DMS 273 treated with DMSO at 0.1 percent for 48 hours (cell line): Measurements from ENCODE around the gene BCL2L2.
"Not testable (repeated sequence)": the region's sequence is repeated elsewhere in the genome, so short reads cannot be mapped to it uniquely, and the experiment has no call there.

Source experiments
- DNase-seq: peaks from one replicate; lab custom pipeline; 2025; lab: John Stamatoyannopoulos, UW

The BCL2L2 gene

GRCh38 chr14:23324993-23325392 is 18.4 kb downstream of the BCL2L2 start:
- no peak for DNase-seq

- not testable (repeated sequence) for DNase-seq
Observed at GRCh38 chr14:23325746-23326145, 19.1 kb downstream of the BCL2L2 start.

- DNase-seq = no peak
Observed at GRCh38 chr14:23326491-23327332, 20.1 kb downstream of the BCL2L2 start.

- DNase-seq = peak; percentile 56
Observed at GRCh38 chr14:23327947-23328744, 21.5 kb downstream of the BCL2L2 start.

GRCh38 chr14:23335623-23336022 is 29.0 kb downstream of the BCL2L2 start:
- DNase-seq = no peak

- DNase-seq = no peak
Observed at GRCh38 chr14:23339506-23340268, 33.1 kb downstream of the BCL2L2 start.

- DNase-seq = no peak
Observed at GRCh38 chr14:23344481-23344880, 37.8 kb downstream of the BCL2L2 start.

- no peak for DNase-seq
Observed at GRCh38 chr14:23345987-23346692, 39.5 kb downstream of the BCL2L2 start.

GRCh38 chr14:23346693-23347405 is 40.2 kb downstream of the BCL2L2 start:
- no peak for DNase-seq

- DNase-seq = no peak
Observed at GRCh38 chr14:23347406-23348296, 41.0 kb downstream of the BCL2L2 start.

- no peak for DNase-seq
Observed at GRCh38 chr14:23348297-23348655, 41.6 kb downstream of the BCL2L2 start.

GRCh38 chr14:23349156-23349845 is 42.7 kb downstream of the BCL2L2 start:
- DNase-seq = no peak

- DNase-seq = no peak
Observed at GRCh38 chr14:23351681-23352505, 45.3 kb downstream of the BCL2L2 start.

GRCh38 chr14:23352506-23353432 is 46.1 kb downstream of the BCL2L2 start, which contains the start of gene SLC22A17:
TSS of gene SLC22A17 (minus strand) at chr14:23352887.
- peak; percentile 45 for DNase-seq

GRCh38 chr14:23353433-23353780 is 46.8 kb downstream of the BCL2L2 start:
- DNase-seq = no peak

- DNase-seq = no peak
Observed at GRCh38 chr14:23354990-23355389, 48.4 kb downstream of the BCL2L2 start.

GRCh38 chr14:23355871-23356435 is 49.3 kb downstream of the BCL2L2 start:
- DNase-seq = no peak
